Measurements from ENCODE around the gene MYLK.

MYLK gene

DNA sequence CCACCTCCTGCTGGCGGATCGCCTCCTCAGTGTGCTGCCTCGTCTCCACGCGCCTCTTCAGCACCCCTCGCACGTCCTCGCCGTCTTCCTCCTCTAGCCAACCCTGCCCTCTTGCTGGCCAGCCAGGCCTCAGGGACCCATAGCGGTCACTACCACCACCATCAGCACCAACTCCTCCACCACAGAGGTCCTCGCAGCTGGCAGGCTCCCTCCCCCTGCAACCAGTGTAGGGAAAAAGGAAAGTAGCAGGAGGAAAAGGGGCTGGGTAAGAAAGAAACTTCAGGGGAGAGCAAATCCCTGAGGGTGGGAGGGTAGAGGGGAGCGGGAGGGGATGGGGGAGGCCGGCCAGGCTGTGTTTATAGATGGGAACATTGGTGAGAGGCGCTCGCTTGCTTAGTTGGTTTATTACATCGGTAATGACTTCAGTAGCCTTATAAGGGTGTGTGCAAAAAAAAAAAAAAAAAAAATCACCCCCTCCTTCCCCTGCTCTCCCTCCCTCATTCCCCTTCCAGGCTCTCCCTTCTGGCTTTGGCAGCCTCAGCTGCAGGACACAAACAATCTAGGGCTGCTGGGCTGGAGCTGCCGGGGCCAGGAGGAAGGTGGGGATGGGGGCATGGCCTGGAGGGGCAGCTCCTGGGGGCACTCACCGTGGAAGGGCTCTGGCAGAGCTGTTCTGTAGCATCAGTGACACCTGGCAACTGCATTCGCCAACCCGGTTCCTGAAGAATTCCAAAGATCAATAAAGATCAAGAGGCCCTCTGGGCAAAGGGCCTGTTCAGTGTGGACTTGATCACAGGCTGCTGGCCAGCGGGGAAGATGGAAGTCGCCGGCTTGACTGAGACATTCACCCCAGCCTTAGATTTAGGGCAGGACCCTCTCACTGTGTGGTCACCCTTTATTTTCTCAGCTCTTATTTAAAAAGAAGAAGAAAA, 183.1 kb downstream of the MYLK start:
- DNase-seq (ENCODE audit: low read depth in 1 of 2, low spot score in 1 of 2): no peak
- Histone ChIP-seq H3K4me3 (replicated peaks; ENCODE audit: insufficient read depth, low read length) (no peak overlapping the region), H3K27me3 (ENCODE audit: insufficient read depth, poor library complexity, severe bottlenecking) (no peaks in the 10 kb centered on the region), H3K27ac (replicated peaks) (no peak overlapping the region)
- TF ChIP-seq POLR2AphosphoS5 (IDR thresholded peaks at IDR 0.05; ENCODE audit: low read depth) (no peak), SPI1 (IDR thresholded peaks at IDR 0.05; ENCODE audit: borderline replicate concordance, low read depth) (no peak), GABPA (IDR thresholded peaks at IDR 0.05; ENCODE audit: low read depth) (no peak)
- TF ChIP-seq, protein P1, sequence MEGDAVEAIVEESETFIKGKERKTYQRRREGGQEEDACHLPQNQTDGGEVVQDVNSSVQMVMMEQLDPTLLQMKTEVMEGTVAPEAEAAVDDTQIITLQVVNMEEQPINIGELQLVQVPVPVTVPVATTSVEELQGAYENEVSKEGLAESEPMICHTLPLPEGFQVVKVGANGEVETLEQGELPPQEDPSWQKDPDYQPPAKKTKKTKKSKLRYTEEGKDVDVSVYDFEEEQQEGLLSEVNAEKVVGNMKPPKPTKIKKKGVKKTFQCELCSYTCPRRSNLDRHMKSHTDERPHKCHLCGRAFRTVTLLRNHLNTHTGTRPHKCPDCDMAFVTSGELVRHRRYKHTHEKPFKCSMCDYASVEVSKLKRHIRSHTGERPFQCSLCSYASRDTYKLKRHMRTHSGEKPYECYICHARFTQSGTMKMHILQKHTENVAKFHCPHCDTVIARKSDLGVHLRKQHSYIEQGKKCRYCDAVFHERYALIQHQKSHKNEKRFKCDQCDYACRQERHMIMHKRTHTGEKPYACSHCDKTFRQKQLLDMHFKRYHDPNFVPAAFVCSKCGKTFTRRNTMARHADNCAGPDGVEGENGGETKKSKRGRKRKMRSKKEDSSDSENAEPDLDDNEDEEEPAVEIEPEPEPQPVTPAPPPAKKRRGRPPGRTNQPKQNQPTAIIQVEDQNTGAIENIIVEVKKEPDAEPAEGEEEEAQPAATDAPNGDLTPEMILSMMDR (IDR thresholded peaks at IDR 0.05; ENCODE audit: insufficient read depth, low read length): no peak

DNA sequence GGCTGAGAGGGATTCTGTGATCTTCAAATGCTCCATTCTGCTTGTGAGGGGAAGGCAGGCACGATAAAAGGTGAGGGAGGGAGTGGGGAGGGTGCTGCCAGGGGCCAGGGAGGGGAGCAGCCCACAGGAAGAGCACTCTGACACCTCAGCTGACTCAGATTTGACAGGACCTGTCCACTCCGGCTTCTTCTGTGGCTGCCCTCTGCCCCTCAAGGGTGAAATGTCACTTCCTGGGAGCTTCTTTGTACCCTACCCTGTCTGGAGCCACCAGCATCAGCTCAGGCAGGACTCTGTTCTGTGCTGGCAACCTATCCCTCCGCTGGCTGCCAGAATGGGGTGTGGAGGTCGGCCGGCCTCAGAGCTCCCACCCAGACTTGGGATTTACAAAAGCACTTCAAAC, 185.3 kb downstream of the MYLK start:
- Histone ChIP-seq H3K4me3 (replicated peaks; ENCODE audit: insufficient read depth, low read length) (no peak overlapping the region), H3K27me3 (ENCODE audit: insufficient read depth, poor library complexity, severe bottlenecking) (no peaks in the 10 kb centered on the region), H3K27ac (replicated peaks) (no peak overlapping the region)
- no peak for TF ChIP-seq POLR2AphosphoS5 (IDR thresholded peaks at IDR 0.05; ENCODE audit: low read depth)
- TF ChIP-seq GABPA (IDR thresholded peaks at IDR 0.05; ENCODE audit: low read depth): no peak
- TF ChIP-seq, protein P1 (IDR thresholded peaks at IDR 0.05; ENCODE audit: insufficient read depth, low read length): no peak
- TF ChIP-seq SPI1 (IDR thresholded peaks at IDR 0.05; ENCODE audit: borderline replicate concordance, low read depth): no peak
- TF ChIP-seq, protein P2, sequence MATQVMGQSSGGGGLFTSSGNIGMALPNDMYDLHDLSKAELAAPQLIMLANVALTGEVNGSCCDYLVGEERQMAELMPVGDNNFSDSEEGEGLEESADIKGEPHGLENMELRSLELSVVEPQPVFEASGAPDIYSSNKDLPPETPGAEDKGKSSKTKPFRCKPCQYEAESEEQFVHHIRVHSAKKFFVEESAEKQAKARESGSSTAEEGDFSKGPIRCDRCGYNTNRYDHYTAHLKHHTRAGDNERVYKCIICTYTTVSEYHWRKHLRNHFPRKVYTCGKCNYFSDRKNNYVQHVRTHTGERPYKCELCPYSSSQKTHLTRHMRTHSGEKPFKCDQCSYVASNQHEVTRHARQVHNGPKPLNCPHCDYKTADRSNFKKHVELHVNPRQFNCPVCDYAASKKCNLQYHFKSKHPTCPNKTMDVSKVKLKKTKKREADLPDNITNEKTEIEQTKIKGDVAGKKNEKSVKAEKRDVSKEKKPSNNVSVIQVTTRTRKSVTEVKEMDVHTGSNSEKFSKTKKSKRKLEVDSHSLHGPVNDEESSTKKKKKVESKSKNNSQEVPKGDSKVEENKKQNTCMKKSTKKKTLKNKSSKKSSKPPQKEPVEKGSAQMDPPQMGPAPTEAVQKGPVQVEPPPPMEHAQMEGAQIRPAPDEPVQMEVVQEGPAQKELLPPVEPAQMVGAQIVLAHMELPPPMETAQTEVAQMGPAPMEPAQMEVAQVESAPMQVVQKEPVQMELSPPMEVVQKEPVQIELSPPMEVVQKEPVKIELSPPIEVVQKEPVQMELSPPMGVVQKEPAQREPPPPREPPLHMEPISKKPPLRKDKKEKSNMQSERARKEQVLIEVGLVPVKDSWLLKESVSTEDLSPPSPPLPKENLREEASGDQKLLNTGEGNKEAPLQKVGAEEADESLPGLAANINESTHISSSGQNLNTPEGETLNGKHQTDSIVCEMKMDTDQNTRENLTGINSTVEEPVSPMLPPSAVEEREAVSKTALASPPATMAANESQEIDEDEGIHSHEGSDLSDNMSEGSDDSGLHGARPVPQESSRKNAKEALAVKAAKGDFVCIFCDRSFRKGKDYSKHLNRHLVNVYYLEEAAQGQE (IDR thresholded peaks at IDR 0.05; ENCODE audit: insufficient replicate concordance, low read depth): no peak
- no peak for DNase-seq (ENCODE audit: low read depth in 1 of 2, low spot score in 1 of 2)

DNA sequence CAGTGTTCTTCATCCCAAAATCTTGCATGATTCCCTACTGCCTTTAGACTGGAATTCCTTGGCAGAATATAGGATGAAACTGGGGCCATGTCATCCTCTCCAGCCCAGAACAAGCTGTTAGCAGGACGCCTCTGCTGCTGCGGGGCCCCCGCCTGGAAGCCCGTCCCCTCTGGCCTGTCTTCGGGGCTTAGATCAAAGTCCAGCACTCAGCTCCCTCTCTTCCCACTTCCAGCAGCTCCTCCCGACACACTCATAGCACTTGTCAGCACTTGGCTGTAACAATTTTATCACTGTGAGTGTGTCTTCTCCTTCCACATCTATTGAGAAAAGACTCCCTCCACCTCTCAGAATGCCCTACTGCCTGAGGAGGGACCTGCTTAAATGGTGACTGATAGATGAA, 187.3 kb downstream of the MYLK start:
- Histone ChIP-seq H3K4me3 (replicated peaks; ENCODE audit: insufficient read depth, low read length) (no peak overlapping the region), H3K27me3 (ENCODE audit: insufficient read depth, poor library complexity, severe bottlenecking) (no peaks in the 10 kb centered on the region), H3K27ac (replicated peaks) (no peak overlapping the region)
- TF ChIP-seq SPI1 (IDR thresholded peaks at IDR 0.05; ENCODE audit: borderline replicate concordance, low read depth) (no peak), POLR2AphosphoS5 (IDR thresholded peaks at IDR 0.05; ENCODE audit: low read depth) (no peak), GABPA (IDR thresholded peaks at IDR 0.05; ENCODE audit: low read depth) (no peak)
- TF ChIP-seq, protein P2 (IDR thresholded peaks at IDR 0.05; ENCODE audit: insufficient replicate concordance, low read depth): no peak
- TF ChIP-seq, protein P1 (IDR thresholded peaks at IDR 0.05; ENCODE audit: insufficient read depth, low read length): no peak
- no peak for DNase-seq (ENCODE audit: low read depth in 1 of 2, low spot score in 1 of 2)

All from HL-60 (cell line).